Kidney tubule cell (primary cell): Measurements from ENCODE around the gene SPOCD1.

ENCODE experiments used
- DNase-seq: peaks from one replicate; pipeline ENCODE4 v3.0.0-alpha.2; 2018; ENCODE audit warnings: low spot score

SPOCD1 gene

GRCh38 chr1:31799895-31800673 is 15.7 kb downstream of the SPOCD1 start:
- DNase-seq = no peak

GRCh38 chr1:31799196-31799894 is 16.5 kb downstream of the SPOCD1 start:
- DNase-seq = no peak

GRCh38 chr1:31798433-31799195 is 17.2 kb downstream of the SPOCD1 start:
- peak; percentile 89 for DNase-seq

GRCh38 chr1:31798086-31798432 is 17.8 kb downstream of the SPOCD1 start:
- DNase-seq = no peak

GRCh38 chr1:31797216-31797615 is 18.6 kb downstream of the SPOCD1 start:
- no peak for DNase-seq

- no peak for DNase-seq
Observed at GRCh38 chr1:31796707-31797106, 19.1 kb downstream of the SPOCD1 start.

GRCh38 chr1:31795801-31796621 is 19.8 kb downstream of the SPOCD1 start:
- DNase-seq = peak; percentile 62

GRCh38 chr1:31795096-31795675 is 20.6 kb downstream of the SPOCD1 start:
- DNase-seq = no peak

GRCh38 chr1:31793586-31794285 is 22.1 kb downstream of the SPOCD1 start:
- DNase-seq = no peak

DNA sequence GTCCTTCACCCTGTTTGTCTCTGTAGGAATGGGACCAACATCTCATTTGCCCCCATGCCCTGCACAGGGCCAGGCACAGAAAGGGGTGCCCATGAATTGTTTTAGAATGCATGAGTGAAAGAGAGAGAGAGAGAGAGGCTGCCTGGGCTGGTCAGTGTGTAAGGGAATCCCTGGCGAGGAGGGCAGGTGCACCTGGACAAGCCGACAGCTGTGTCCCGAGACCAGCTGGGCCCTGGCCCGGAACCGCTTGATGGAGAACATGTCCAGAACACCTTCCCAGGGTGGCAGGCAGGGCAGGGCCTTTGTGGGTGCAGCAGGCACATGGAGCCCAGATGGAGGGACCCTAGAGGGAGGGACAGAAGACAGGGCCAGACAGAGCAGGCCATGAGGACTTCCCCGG is 22.7 kb downstream of the SPOCD1 start:
- DNase-seq = no peak

- DNase-seq = no peak
Observed at GRCh38 chr1:31792541-31792940, 23.3 kb downstream of the SPOCD1 start.

DNA sequence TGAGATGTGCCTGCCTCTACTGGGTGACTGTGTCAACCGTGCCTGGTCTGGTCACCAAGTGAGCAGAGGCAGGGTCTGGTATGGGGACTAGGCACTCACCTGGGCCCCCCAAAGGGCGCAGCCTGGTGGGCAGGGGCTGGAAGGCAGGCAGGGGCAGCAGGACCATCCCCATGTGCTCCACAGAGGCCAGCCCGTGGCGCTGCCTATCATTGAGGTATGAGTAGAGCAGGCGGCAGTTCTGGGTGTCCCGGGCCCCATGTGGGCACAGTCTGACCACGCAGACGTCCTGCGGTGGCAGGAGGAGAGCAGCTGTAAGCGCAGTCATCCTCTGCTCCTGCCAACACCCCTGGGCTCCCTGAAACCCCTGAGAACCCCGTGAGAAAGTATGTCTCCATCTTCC is 23.7 kb downstream of the SPOCD1 start:
- DNase-seq = no peak

GRCh38 chr1:31791131-31791858 is 24.5 kb downstream of the SPOCD1 start:
- DNase-seq = no peak

GRCh38 chr1:31790641-31791091 is 25.2 kb downstream of the SPOCD1 start:
- DNase-seq = no peak

- no peak for DNase-seq
Observed at GRCh38 chr1:31790140-31790539, 25.7 kb downstream of the SPOCD1 start.

GRCh38 chr1:31789259-31790065 is 26.4 kb downstream of the SPOCD1 start:
- DNase-seq = peak; percentile 86

- DNase-seq = peak; percentile 58
Observed at GRCh38 chr1:31788825-31789256, 27.0 kb downstream of the SPOCD1 start.

DNA sequence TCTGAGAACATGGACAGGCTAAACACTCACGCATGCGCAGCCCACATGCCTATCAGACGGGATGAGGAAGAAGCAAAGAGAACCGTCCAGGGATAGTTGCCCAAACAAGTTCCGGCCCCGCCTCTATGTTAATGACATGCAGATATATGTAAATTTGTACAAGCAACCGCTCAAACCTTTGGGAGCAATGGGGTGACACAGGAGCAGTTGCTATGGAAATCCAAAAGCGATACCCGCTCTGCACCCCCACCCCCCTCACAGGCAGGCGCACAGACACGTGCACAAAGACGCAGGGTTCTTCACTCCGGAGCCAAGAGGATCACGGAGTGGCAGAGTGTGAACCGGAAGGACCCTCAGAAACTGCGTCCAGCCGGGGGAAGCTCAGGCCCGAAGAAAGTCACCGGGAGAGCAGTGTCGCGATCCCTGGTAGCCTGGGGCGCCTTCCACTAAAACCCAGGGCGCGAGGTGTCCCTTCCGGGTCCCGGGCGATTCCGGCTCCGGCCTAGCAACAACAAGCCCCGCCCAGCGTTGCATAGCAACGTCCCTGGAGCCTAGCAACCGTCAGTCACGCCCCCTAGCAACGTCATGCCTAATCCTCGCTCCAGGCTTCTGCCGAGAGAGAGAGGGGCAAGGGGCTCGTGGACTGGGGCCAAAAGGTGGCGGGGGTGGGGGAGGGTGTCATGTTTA is 27.5 kb downstream of the SPOCD1 start:
- peak; percentile 90 for DNase-seq

GRCh38 chr1:31787786-31788137 is 28.1 kb downstream of the SPOCD1 start:
- no peak for DNase-seq
